ENCODE measurements around the gene WFIKKN1. TPM values are rescaled to one million over a fixed set of nuclear protein-coding genes. Genes with fewer than 3 reads are reported as not detected.
A peak's percentile ranks its signal among the peaks of the same experiment; 100 is the strongest.

WFIKKN1 gene
- total RNA-seq, 1 donor from 2014 or later, result 1.2 TPM

- no peak for DNase-seq
- peaks cover 23% of the 10 kb centered on the region for H3K4me1 ChIP-seq
- H3K36me3 ChIP-seq, result peaks cover 11% of the 10 kb centered on the region
- H3K9me3 ChIP-seq, result no peaks in the 10 kb centered on the region
- H3K27me3 ChIP-seq (ENCODE audit: low read depth), result no peaks in the 10 kb centered on the region
- TF ChIP-seq CTCF (IDR thresholded peaks at IDR 0.05), result no peak
- no peak overlapping the region for H3K27ac ChIP-seq
- no peak overlapping the region for H3K4me3 ChIP-seq
- ATAC-seq, result no peak
- intact Hi-C loops (cut with DNase I), result no loop called here
These were observed 45.4 kb upstream of the WFIKKN1 start for GRCh38 chr16:585351-585750.

DNA sequence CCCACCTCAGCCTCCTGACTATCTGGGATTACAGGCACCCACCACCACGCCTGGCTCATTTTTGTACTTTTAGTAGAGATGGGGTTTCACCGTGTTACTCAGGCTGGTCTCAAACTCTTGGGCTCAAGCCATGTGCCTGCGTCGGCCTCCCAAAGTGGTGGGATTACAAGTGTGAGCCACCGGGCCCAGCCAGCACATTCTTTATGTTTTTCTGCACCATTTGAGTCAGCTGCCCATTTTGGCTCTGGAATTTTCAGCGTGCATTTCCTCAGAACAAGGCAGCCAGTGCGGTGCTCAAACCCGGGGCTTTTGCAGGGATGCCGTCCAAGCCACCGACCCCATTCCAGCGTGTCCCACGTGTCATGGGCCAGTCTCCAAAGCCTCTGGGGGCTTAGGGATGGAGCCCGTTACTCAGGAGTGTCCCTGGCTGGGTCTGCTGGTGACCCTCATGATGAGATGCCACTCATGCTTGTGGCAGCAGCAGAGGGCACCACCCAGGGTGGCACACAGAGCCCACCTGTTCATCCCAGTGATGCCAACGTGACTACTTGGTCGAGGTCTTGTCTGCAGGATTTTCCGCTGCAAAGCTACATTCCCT, 44.6 kb upstream of the WFIKKN1 start:
- H3K4me3 ChIP-seq, result no peak overlapping the region
- ATAC-seq (no peak), DNase-seq (no peak)
- no peak for TF ChIP-seq CTCF (IDR thresholded peaks at IDR 0.05)
- H3K27ac ChIP-seq, result no peak overlapping the region
- H3K27me3 ChIP-seq (ENCODE audit: low read depth), result no peaks in the 10 kb centered on the region
- intact Hi-C loops (cut with DNase I), result no loop called here
- H3K4me1 ChIP-seq, result peaks cover 30% of the 10 kb centered on the region
- H3K36me3 ChIP-seq, result peaks cover 5% of the 10 kb centered on the region
- no peaks in the 10 kb centered on the region for H3K9me3 ChIP-seq

GRCh38 chr16:586645-587590, 43.9 kb upstream of the WFIKKN1 start:
- ATAC-seq, result no peak
- Histone ChIP-seq H3K4me1 (peaks cover 38% of the 10 kb centered on the region), H3K4me3 (no peak overlapping the region), H3K36me3 (peaks cover 5% of the 10 kb centered on the region), H3K9me3 (no peaks in the 10 kb centered on the region), H3K27me3 (ENCODE audit: low read depth) (no peaks in the 10 kb centered on the region), H3K27ac (no peak overlapping the region)
- intact Hi-C loops (cut with DNase I), result no loop called here
- TF ChIP-seq CTCF (IDR thresholded peaks at IDR 0.05), result no peak
- peak; percentile 59 for DNase-seq

DNA sequence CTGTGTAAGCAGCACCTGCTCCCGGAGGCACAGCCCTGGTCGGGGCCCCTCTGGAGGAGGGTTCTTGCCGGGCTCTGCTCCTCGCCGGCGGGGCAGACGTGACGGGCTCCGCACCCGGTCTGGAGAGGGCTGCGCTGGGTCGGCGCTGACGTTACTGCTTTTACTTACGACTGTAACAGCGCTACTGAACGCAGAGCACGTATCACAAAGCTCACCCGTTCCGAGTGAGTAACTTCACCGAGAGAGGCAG, 42.2 kb upstream of the WFIKKN1 start:
- H3K27ac ChIP-seq, result peak overlapping the region; percentile 98
- no peaks in the 10 kb centered on the region for H3K9me3 ChIP-seq
- peaks cover 54% of the 10 kb centered on the region for H3K4me1 ChIP-seq
- ATAC-seq, result peak in 1 of 2 donors; percentile 0
- intact Hi-C loops (cut with DNase I), result no loop called here
- TF ChIP-seq CTCF (IDR thresholded peaks at IDR 0.05), result no peak
- peak; percentile 79 for DNase-seq
- no peaks in the 10 kb centered on the region for H3K27me3 ChIP-seq (ENCODE audit: low read depth)
- H3K36me3 ChIP-seq, result no peaks in the 10 kb centered on the region
- H3K4me3 ChIP-seq, result peak overlapping the region; percentile 81

DNA sequence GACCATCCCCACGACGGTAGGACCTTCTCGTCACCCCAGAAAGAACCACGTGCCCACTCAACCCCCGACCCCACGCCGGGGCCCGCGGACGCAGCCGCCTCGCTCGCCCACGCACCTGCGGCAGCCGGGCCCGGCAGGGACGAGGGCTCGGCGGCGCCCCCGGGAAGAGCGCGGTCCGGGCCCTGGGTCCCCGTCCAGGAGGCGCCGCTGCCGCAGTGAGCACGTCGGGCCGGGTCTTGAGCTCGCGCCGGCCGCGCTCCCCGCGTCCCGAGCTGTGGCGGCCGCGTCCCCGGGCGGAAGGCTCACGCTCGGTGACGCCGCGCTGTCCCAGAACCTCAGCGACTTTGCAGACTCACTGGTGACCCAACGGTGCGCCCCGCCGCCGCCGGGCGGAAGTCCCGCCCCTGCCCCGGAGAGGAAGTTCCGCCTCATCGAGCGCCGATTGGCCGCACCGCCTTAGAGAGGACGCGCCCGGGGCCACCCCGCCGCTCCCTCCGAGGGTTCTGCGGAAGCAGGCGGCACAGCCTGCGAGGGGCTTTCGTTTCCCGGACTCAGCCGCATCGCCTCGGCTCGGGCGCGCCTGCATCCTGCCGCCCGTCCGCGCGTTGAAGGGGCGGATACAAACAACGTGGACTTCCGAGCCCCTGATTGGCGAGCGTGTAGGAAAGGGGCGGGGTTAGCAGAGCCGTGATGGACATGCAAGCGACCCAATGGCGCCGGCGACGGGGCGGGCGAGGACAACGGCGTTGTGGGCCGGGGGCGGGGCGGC, 41.7 kb upstream of the WFIKKN1 start:
- Histone ChIP-seq H3K4me1 (peaks cover 59% of the 10 kb centered on the region), H3K27ac (peak overlapping the region; percentile 98), H3K36me3 (no peaks in the 10 kb centered on the region), H3K4me3 (peak overlapping the region; percentile 81), H3K9me3 (no peaks in the 10 kb centered on the region), H3K27me3 (ENCODE audit: low read depth) (no peaks in the 10 kb centered on the region)
- DNase-seq, result peak; percentile 97
- intact Hi-C loops (cut with DNase I), result no loop called here
- TF ChIP-seq CTCF (IDR thresholded peaks at IDR 0.05), result no peak
- ATAC-seq, result peak; percentile 89 to 90

Data from lower lobe of right lung (tissue), 2 donors.